Suprapubic skin (tissue), 4 donors: Measurements from ENCODE around the gene RTF2.

Source experiments
- CTCF ChIP-seq, 2 donors: fragments of 200-600 bp in 1 of 2; fragments of 450-650 bp in 1 of 2; sonication (generic) in 1 of 2; IDR thresholded peaks; one replicate each; pipeline ENCODE4 v1.5.1; 2016 to 2019; ENCODE audit warnings: antibody characterized with exemption in 2 of 2, mild to moderate bottlenecking in 1 of 2, moderate library complexity in 1 of 2
- EP300 ChIP-seq: sonication (generic); formaldehyde crosslinking; IDR thresholded peaks from one replicate; pipeline ENCODE4 v1.6.1; 2017; ENCODE audit warnings: antibody characterized with exemption
- POLR2A ChIP-seq, 2 donors: fragments of 450-650 bp; IDR thresholded peaks; one replicate each; pipeline ENCODE4 v1.6.1; 2017; ENCODE audit warnings: antibody characterized with exemption in 2 of 2, mild to moderate bottlenecking in 2 of 2, moderate library complexity in 2 of 2
- POLR2AphosphoS5 ChIP-seq, 3 donors: sonication (generic); formaldehyde crosslinking; IDR thresholded peaks; one replicate each; pipeline ENCODE4 v1.6.1; 2017; ENCODE audit warnings: antibody characterized with exemption in 3 of 3

GRCh38 chr20:56445540-56445939 is 22.9 kb upstream of the RTF2 start:
- TF ChIP-seq CTCF (IDR thresholded peaks at IDR 0.05) (no peak), EP300 (no peak), POLR2A (IDR thresholded peaks at IDR 0.05) (no peak), POLR2AphosphoS5 (IDR thresholded peaks at IDR 0.05) (no peak)
